ENCODE measurements around the gene POU2F2. TPM values are rescaled to one million over a fixed set of nuclear protein-coding genes. Genes with fewer than 3 reads are reported as not detected.

The POU2F2 gene
- total RNA-seq, 1 experiment from 2014 or later, result 6.0 TPM

DNA sequence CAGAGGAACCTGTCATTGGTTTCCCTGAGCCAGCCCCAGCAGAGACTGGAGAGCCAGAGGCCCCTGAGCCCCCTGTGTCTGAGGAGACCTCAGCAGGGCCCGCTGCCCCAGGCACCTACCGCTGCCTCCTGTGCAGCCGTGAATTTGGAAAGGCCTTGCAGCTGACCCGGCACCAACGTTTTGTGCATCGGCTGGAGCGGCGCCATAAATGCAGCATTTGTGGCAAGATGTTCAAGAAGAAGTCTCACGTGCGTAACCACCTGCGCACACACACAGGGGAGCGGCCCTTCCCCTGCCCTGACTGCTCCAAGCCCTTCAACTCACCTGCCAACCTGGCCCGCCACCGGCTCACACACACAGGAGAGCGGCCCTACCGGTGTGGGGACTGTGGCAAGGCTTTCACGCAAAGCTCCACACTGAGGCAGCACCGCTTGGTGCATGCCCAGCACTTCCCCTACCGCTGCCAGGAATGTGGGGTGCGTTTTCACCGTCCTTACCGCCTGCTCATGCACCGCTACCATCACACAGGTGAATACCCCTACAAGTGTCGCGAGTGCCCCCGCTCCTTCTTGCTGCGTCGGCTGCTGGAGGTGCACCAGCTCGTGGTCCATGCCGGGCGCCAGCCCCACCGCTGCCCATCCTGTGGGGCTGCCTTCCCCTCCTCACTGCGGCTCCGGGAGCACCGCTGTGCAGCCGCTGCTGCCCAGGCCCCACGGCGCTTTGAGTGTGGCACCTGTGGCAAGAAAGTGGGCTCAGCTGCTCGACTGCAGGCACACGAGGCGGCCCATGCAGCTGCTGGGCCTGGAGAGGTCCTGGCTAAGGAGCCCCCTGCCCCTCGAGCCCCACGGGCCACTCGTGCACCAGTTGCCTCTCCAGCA is 52.1 kb downstream of the POU2F2 start:
- Mint-ChIP-seq H3K27me3 (ENCODE audit: low read depth) (no peaks in the 10 kb centered on the region), H3K4me3 (no peak overlapping the region), H3K4me1 (peaks cover 23% of the 10 kb centered on the region), H3K9me3 (no peaks in the 10 kb centered on the region), H3K27ac (no peak overlapping the region), H3K36me3 (peaks cover 35% of the 10 kb centered on the region)
- DNase-seq (ENCODE audit: low spot score) (no peak), ATAC-seq (no peak)
- ChIA-PET CTCF (interaction anchor here (2.0 kb wide), 1 partner anchor 45 kb away, joined by 6 read pairs; no protein-coding TSS in a partner anchor), POLR2A (interaction anchor here (0.6 kb wide), 1 partner anchor 420 kb away, joined by 9 read pairs; no protein-coding TSS in a partner anchor)
- TF ChIP-seq MXD4 (CRISPR knock-in tag; IDR thresholded peaks at IDR 0.05; ENCODE audit: borderline replicate concordance), result no peak
- no peak for TF ChIP-seq JAZF1 (CRISPR knock-in tag; IDR thresholded peaks at IDR 0.05)
- TF ChIP-seq SMAD3 (CRISPR knock-in tag; IDR thresholded peaks at IDR 0.05; ENCODE audit: borderline replicate concordance), result no peak
- no peak for TF ChIP-seq OVOL2 (CRISPR knock-in tag; IDR thresholded peaks at IDR 0.05; ENCODE audit: borderline replicate concordance)

GRCh38 chr19:42079276-42079669 is 53.0 kb downstream of the POU2F2 start:
- ChIA-PET CTCF (interaction anchor here (2.0 kb wide), 1 partner anchor 44 kb away, joined by 6 read pairs; no protein-coding TSS in a partner anchor), POLR2A (no interaction called here)
- Mint-ChIP-seq H3K4me3 (no peak overlapping the region), H3K9me3 (no peaks in the 10 kb centered on the region), H3K36me3 (peaks cover 35% of the 10 kb centered on the region), H3K4me1 (peaks cover 30% of the 10 kb centered on the region), H3K27ac (no peak overlapping the region), H3K27me3 (ENCODE audit: low read depth) (no peaks in the 10 kb centered on the region)
- DNase-seq (ENCODE audit: low spot score) (no peak), ATAC-seq (no peak)
- TF ChIP-seq ZBTB21 (CRISPR knock-in tag; IDR thresholded peaks at IDR 0.05; ENCODE audit: borderline replicate concordance) (no peak), HMGA2 (CRISPR knock-in tag; IDR thresholded peaks at IDR 0.05) (no peak), KAT7 (CRISPR knock-in tag; IDR thresholded peaks at IDR 0.05; ENCODE audit: borderline replicate concordance) (no peak), MLX (CRISPR knock-in tag; IDR thresholded peaks at IDR 0.05) (no peak), ZNF532 (CRISPR knock-in tag; IDR thresholded peaks at IDR 0.05; ENCODE audit: borderline replicate concordance) (no peak), SOX15 (CRISPR knock-in tag; IDR thresholded peaks at IDR 0.05) (no peak), JUN (CRISPR knock-in tag; IDR thresholded peaks at IDR 0.05) (no peak), ATF1 (CRISPR knock-in tag; IDR thresholded peaks at IDR 0.05) (no peak), FOXK1 (CRISPR knock-in tag; IDR thresholded peaks at IDR 0.05) (no peak), JAZF1 (CRISPR knock-in tag; IDR thresholded peaks at IDR 0.05) (no peak), ZNF396 (CRISPR knock-in tag; IDR thresholded peaks at IDR 0.05; ENCODE audit: borderline replicate concordance) (no peak), GABPB1 (CRISPR knock-in tag; IDR thresholded peaks at IDR 0.05) (no peak)
- TF ChIP-seq, protein P1, sequence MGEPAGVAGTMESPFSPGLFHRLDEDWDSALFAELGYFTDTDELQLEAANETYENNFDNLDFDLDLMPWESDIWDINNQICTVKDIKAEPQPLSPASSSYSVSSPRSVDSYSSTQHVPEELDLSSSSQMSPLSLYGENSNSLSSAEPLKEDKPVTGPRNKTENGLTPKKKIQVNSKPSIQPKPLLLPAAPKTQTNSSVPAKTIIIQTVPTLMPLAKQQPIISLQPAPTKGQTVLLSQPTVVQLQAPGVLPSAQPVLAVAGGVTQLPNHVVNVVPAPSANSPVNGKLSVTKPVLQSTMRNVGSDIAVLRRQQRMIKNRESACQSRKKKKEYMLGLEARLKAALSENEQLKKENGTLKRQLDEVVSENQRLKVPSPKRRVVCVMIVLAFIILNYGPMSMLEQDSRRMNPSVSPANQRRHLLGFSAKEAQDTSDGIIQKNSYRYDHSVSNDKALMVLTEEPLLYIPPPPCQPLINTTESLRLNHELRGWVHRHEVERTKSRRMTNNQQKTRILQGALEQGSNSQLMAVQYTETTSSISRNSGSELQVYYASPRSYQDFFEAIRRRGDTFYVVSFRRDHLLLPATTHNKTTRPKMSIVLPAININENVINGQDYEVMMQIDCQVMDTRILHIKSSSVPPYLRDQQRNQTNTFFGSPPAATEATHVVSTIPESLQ (CRISPR knock-in tag; IDR thresholded peaks at IDR 0.05), result no peak
- TF ChIP-seq, protein P2, sequence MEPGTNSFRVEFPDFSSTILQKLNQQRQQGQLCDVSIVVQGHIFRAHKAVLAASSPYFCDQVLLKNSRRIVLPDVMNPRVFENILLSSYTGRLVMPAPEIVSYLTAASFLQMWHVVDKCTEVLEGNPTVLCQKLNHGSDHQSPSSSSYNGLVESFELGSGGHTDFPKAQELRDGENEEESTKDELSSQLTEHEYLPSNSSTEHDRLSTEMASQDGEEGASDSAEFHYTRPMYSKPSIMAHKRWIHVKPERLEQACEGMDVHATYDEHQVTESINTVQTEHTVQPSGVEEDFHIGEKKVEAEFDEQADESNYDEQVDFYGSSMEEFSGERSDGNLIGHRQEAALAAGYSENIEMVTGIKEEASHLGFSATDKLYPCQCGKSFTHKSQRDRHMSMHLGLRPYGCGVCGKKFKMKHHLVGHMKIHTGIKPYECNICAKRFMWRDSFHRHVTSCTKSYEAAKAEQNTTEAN (CRISPR knock-in tag; IDR thresholded peaks at IDR 0.05), result no peak

Data from WTC11 (cell line).